NT2/D1 (cell line): ENCODE measurements around the gene GUCY1A2.

Source experiments
- SUZ12 ChIP-seq: IDR thresholded peaks from 2 replicates; pipeline ENCODE4 v1.6.1; 2011; ENCODE audit not compliant: insufficient read length, insufficient read depth; ENCODE audit errors: extremely low read depth
- YY1 ChIP-seq: IDR thresholded peaks from 2 replicates; pipeline ENCODE4 v1.6.1; 2011; ENCODE audit not compliant: insufficient read length, insufficient read depth
- ZNF274 ChIP-seq: IDR thresholded peaks from 2 replicates; pipeline ENCODE4 v1.6.1; 2011; ENCODE audit warnings: mild to moderate bottlenecking, low read depth, low read length

GRCh38 chr11:106957030-106957482, 61.2 kb downstream of the GUCY1A2 start:
- TF ChIP-seq YY1 (no peak), SUZ12 (no peak), ZNF274 (no peak)
